Thyroid gland (tissue), 4 donors: ENCODE measurements around the gene SKI.

ENCODE experiments used
- POLR2A ChIP-seq, 2 donors: fragments of 450-650 bp; IDR thresholded peaks; one replicate each; pipeline ENCODE4 v1.6.1; 2017; ENCODE audit warnings: antibody characterized with exemption in 2 of 2, mild to moderate bottlenecking in 2 of 2, moderate library complexity in 1 of 2
- TF ChIP-seq, protein P1 (sequence below), 6 experiments: fragments of 200-600 bp in 3 of 6; fragments of 450-650 bp in 3 of 6; sonication (generic) in 3 of 6; IDR thresholded peaks; one replicate each; pipeline ENCODE4 v1.5.1; 2016 to 2019; ENCODE audit warnings: antibody characterized with exemption in 6 of 6, mild to moderate bottlenecking in 2 of 6, inconsistent platforms in 1 of 6, moderate library complexity in 1 of 6

DNA sequence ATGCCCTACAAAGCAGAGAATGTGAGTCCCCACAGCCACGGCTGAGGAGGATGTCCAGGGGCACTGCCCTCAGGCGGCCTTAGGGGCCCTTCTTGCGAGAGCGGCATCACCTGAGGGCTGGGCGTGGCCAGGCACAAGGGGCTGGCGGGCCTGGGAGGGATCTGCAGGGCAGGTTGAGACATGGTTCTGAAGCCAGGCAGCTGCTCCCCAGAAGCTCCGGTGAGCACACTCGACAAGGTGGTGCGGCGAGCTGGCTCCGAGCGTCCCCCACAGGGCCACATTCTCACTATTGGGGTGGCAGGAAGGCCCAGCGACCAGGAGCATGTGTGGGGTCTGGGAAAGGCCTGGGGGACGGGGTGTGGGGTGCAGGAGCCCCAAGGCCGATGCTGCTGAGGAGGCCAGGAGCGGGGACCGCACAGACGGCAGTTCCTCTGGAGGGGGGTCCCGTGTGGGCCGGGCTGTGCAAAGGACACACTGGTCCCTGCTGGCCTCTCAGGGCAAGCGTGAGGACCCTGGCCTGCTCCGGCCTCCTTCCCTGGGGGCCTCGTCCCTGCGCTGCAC lies 116.1 kb downstream of the SKI start:
- TF ChIP-seq POLR2A (IDR thresholded peaks at IDR 0.05): no peak
- TF ChIP-seq, protein P1, sequence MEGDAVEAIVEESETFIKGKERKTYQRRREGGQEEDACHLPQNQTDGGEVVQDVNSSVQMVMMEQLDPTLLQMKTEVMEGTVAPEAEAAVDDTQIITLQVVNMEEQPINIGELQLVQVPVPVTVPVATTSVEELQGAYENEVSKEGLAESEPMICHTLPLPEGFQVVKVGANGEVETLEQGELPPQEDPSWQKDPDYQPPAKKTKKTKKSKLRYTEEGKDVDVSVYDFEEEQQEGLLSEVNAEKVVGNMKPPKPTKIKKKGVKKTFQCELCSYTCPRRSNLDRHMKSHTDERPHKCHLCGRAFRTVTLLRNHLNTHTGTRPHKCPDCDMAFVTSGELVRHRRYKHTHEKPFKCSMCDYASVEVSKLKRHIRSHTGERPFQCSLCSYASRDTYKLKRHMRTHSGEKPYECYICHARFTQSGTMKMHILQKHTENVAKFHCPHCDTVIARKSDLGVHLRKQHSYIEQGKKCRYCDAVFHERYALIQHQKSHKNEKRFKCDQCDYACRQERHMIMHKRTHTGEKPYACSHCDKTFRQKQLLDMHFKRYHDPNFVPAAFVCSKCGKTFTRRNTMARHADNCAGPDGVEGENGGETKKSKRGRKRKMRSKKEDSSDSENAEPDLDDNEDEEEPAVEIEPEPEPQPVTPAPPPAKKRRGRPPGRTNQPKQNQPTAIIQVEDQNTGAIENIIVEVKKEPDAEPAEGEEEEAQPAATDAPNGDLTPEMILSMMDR (IDR thresholded peaks at IDR 0.05): no peak
